Measurements from ENCODE around the gene PEX26. TPM values are rescaled to one million over a fixed set of nuclear protein-coding genes. Genes with fewer than 3 reads are reported as not detected.
"Not testable (repeated sequence)": the region's sequence is repeated elsewhere in the genome, so short reads cannot be mapped to it uniquely, and the experiment has no call there.

PEX26 gene
- polyA plus RNA-seq, 1 donor from 2014 or later: 3.4 TPM

- H3K4me3 Mint-ChIP-seq: no peak overlapping the region
- no peaks in the 10 kb centered on the region for H3K27me3 Mint-ChIP-seq
- peaks cover 9% of the 10 kb centered on the region for H3K36me3 Mint-ChIP-seq
- peak overlapping the region in 1 of 3 donors; percentile 21 for H3K27ac Mint-ChIP-seq
- no peaks in the 10 kb centered on the region for H3K9me3 Mint-ChIP-seq
- H3K4me1 Mint-ChIP-seq: peaks cover 8 to 16% (median 14%) of the 10 kb centered on the region in 3 donors
These were observed 12.5 kb downstream of the PEX26 start for GRCh38 chr22:18090286-18090685.

GRCh38 chr22:18091478-18091877 lies 13.7 kb downstream of the PEX26 start:
- H3K36me3 Mint-ChIP-seq: peaks cover 5% of the 10 kb centered on the region
- peaks cover 8 to 18% (median 14%) of the 10 kb centered on the region in 3 donors for H3K4me1 Mint-ChIP-seq
- H3K9me3 Mint-ChIP-seq: no peaks in the 10 kb centered on the region
- peak overlapping the region; percentile 83 to 91 (median 87) for H3K4me3 Mint-ChIP-seq
- H3K27ac Mint-ChIP-seq: peak overlapping the region; percentile 40 to 91 (median 70)
- no peaks in the 10 kb centered on the region for H3K27me3 Mint-ChIP-seq

- Mint-ChIP-seq H3K36me3 (peaks cover 5% of the 10 kb centered on the region), H3K4me1 (peaks cover 8 to 21% (median 14%) of the 10 kb centered on the region in 3 donors), H3K27ac (peak overlapping the region; percentile 40 to 91 (median 70)), H3K4me3 (peak overlapping the region; percentile 83 to 91 (median 87)), H3K9me3 (no peaks in the 10 kb centered on the region), H3K27me3 (no peaks in the 10 kb centered on the region)
These were observed 14.2 kb downstream of the PEX26 start for GRCh38 chr22:18091916-18092526.

GRCh38 chr22:18093661-18094060 lies 15.9 kb downstream of the PEX26 start:
- Mint-ChIP-seq H3K27ac (no peak overlapping the region), H3K27me3 (no peaks in the 10 kb centered on the region), H3K9me3 (no peaks in the 10 kb centered on the region), H3K4me1 (peaks cover 8 to 19% (median 14%) of the 10 kb centered on the region in 3 donors), H3K36me3 (peaks cover 5% of the 10 kb centered on the region), H3K4me3 (no peak overlapping the region)

DNA sequence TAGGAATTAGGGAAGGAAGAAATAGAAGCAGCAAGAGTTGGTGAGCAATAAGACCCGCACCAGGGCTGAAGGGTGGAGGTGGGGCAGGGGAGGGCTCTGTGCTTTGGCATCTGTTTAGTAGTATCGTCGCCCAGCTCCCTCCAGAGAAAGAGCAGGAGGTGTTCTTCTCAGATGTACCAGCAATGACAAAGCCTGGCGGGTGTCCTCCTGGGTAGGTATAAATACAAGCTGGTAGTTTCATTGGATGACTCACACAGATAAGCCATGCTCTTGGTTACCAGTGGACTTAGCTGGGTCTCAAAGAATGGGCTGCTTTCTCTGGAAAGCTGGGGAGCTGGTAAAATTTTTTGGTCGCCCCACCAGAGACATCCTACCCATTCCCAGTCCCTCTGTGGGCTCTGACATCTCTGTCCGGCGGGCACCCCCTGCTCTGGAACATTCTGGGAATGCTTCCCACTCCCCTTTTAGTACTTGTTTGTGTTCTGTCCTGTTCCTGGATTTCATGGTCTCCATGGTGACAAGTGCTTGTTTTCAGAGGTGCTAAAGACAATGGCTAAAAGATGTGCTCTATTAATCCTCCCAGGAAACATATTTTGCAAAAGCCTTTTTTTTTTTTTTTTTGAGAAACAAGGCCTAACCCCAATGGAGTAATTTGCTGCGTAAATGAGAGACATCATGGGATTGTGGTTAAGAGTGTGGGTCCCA lies 17.5 kb downstream of the PEX26 start:
- Mint-ChIP-seq H3K4me3 (no peak overlapping the region), H3K27me3 (no peaks in the 10 kb centered on the region), H3K36me3 (peaks cover 2% of the 10 kb centered on the region), H3K4me1 (peaks cover 3 to 16% (median 8%) of the 10 kb centered on the region in 3 donors), H3K27ac (peak overlapping the region in 2 of 3 donors; percentile 6 to 63), H3K9me3 (no peaks in the 10 kb centered on the region)

DNA sequence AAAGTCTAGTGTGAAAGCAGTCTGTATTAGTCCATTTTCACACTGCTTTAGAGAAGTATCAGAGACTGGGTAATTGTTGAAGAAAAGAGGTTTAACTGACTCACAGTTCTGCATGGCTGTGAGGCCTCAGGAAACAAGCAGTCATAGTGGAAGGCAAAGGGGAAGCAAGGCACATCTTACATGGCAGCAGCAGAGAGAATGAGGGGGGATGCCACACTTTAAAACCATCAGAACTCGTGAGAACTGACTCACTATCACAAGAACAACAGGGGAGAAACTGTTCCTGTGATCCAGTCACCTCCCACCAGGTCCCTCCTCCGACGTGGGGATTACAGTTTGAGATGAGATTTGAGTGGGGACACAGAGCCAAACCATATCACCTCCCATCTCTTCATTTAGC lies 19.0 kb downstream of the PEX26 start:
- Mint-ChIP-seq H3K4me3 (no peak overlapping the region), H3K9me3 (no peaks in the 10 kb centered on the region), H3K27me3 (no peaks in the 10 kb centered on the region), H3K4me1 (peaks cover 0 to 10% (median 5%) of the 10 kb centered on the region in 3 donors), H3K36me3 (peaks cover 8% of the 10 kb centered on the region), H3K27ac (no peak overlapping the region)

DNA sequence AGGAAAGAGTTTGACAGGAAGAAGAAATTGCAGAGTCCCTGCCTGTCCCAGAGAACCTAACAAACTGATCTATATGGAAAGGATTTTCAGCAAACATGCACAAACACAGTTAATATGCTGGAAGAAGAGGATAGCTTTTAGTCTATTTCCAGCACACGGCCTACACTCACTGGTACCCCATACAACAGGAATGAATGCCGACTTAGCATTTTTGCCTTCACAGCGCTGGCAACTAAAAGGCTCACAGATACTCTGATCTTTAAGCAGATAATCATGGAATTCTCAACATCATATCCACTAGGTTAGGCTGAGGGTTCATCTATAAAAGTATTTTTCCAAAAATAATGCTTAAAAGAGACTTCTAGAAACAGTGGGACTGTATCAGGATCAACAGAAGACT lies 23.0 kb downstream of the PEX26 start:
- peaks cover 5 to 16% (median 7%) of the 10 kb centered on the region in 3 donors for H3K4me1 Mint-ChIP-seq
- no peak overlapping the region for H3K27ac Mint-ChIP-seq
- no peak overlapping the region for H3K4me3 Mint-ChIP-seq
- peaks cover 15% of the 10 kb centered on the region for H3K36me3 Mint-ChIP-seq
- H3K9me3 Mint-ChIP-seq: no peaks in the 10 kb centered on the region
- peaks cover 5% of the 10 kb centered on the region for H3K27me3 Mint-ChIP-seq

DNA sequence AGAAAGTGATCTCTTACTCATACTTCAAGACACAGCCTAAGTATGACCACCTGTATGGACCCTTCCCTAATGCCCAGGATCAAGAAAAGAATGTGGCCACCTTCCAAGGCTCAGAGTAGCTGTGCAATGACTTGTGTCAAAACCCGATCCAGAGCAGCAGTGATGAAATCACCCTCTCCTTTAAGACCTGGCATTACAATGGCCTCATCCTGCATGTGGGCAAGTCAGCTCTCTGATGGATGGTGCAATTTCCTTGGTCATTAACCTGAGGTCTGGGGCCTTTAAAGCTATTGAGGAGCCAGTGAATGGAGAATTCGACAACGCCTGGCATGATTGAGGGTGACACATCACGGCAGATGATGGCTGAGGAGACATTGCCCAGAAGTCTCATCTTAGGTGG lies 23.7 kb downstream of the PEX26 start:
- peaks cover 8% of the 10 kb centered on the region for H3K27me3 Mint-ChIP-seq

GRCh38 chr22:18103527-18104269 lies 25.9 kb downstream of the PEX26 start:
- Mint-ChIP-seq H3K27ac (no peak overlapping the region), H3K4me1 (peaks cover 5 to 13% (median 7%) of the 10 kb centered on the region in 3 donors), H3K36me3 (peaks cover 16% of the 10 kb centered on the region), H3K9me3 (peaks cover 0 to 6% (median 2%) of the 10 kb centered on the region in 3 donors), H3K4me3 (peak overlapping the region in 1 of 4 donors; percentile 20), H3K27me3 (peaks cover 17% of the 10 kb centered on the region)

More for the DNA sequence above, 23.7 kb downstream of the PEX26 start:
- peaks cover 0 to 1% (median 0%) of the 10 kb centered on the region in 3 donors for H3K9me3 Mint-ChIP-seq
- no peak overlapping the region for H3K4me3 Mint-ChIP-seq
- H3K27ac Mint-ChIP-seq: no peak overlapping the region
- H3K4me1 Mint-ChIP-seq: peaks cover 5 to 16% (median 7%) of the 10 kb centered on the region in 3 donors
- H3K36me3 Mint-ChIP-seq: peaks cover 13% of the 10 kb centered on the region

GRCh38 chr22:18104566-18104965 lies 26.8 kb downstream of the PEX26 start:
- Mint-ChIP-seq H3K36me3 (peaks cover 16% of the 10 kb centered on the region), H3K27me3 (peaks cover 18% of the 10 kb centered on the region), H3K9me3 (peaks cover 0 to 6% (median 2%) of the 10 kb centered on the region in 3 donors), H3K4me1 (peaks cover 6 to 17% (median 11%) of the 10 kb centered on the region in 3 donors), H3K27ac (no peak overlapping the region), H3K4me3 (peak overlapping the region in 2 of 4 donors; percentile 28 to 67)

GRCh38 chr22:18105981-18106380 lies 28.2 kb downstream of the PEX26 start:
- peaks cover 8 to 23% (median 14%) of the 10 kb centered on the region in 3 donors for H3K4me1 Mint-ChIP-seq
- H3K27ac Mint-ChIP-seq, H3K9me3 Mint-ChIP-seq: not testable (repeated sequence)
- peaks cover 16% of the 10 kb centered on the region for H3K36me3 Mint-ChIP-seq
- H3K27me3 Mint-ChIP-seq: peaks cover 27% of the 10 kb centered on the region
- peak overlapping the region in 1 of 4 donors; percentile 64 for H3K4me3 Mint-ChIP-seq

DNA sequence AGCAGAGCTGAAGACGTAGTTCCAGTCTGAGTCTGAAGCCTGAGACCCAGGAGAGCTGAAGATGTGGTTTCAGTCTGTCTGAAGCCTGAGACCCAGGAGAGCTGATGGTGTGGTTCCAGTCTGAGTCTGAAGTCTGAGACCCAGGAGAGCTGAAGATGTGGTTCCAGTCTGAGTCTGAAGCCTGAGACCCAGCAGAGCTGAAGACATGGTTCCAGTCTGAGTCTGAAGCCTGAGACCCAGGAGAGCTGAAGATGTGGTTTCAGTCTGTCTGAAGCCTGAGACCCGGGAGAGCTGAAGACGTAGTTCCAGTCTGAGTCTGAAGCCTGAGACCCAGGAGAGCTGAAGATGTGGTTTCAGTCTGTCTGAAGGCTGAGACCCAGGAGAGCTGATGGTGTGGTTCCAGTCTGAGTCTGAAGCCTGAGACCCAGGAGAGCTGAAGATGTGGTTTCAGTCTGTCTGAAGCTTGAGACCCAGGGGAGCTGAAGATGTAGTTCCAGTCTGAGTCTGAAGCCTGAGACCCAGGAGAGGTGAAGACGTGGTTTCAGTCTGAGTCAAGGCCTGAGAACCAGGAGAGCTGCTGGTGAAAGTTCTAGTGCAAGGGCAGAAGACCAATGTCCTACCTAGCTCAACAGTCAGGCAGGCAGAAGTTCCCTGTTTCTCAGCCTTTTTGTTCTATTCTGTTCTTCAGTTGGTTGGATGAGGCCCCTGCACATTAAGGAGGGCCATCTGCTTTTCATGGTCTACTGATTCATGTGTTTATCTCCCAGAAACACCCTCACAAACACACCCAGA lies 29.0 kb downstream of the PEX26 start:
- H3K27me3 Mint-ChIP-seq: peaks cover 28% of the 10 kb centered on the region
- not testable (repeated sequence) for H3K4me3 Mint-ChIP-seq, H3K27ac Mint-ChIP-seq, H3K9me3 Mint-ChIP-seq
- peaks cover 8 to 23% (median 14%) of the 10 kb centered on the region in 3 donors for H3K4me1 Mint-ChIP-seq
- H3K36me3 Mint-ChIP-seq: peaks cover 10% of the 10 kb centered on the region

DNA sequence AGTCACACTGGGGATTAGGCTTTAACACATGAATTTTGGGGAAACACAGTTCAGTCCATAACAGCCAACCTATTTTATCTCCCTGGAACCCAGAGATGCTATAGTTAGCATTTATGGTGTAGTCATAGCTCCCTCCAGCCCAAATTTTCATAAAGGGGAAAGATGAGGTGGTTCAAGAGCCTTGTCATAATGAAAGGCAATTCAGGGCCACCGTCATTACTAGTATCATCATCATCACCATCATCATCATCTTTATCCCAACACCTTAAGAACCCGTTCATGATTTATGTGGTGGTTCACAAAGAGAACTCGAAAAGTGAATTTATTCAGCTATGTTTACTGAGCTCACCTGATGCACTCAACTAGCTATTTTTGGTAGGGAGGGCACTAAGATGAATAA lies 30.4 kb downstream of the PEX26 start:
- H3K9me3 Mint-ChIP-seq: peaks cover 0 to 6% (median 2%) of the 10 kb centered on the region in 3 donors
- peaks cover 8 to 23% (median 14%) of the 10 kb centered on the region in 3 donors for H3K4me1 Mint-ChIP-seq
- H3K27me3 Mint-ChIP-seq: peaks cover 26% of the 10 kb centered on the region
- H3K27ac Mint-ChIP-seq: no peak overlapping the region
- H3K4me3 Mint-ChIP-seq: no peak overlapping the region
- H3K36me3 Mint-ChIP-seq: peaks cover 4% of the 10 kb centered on the region

DNA sequence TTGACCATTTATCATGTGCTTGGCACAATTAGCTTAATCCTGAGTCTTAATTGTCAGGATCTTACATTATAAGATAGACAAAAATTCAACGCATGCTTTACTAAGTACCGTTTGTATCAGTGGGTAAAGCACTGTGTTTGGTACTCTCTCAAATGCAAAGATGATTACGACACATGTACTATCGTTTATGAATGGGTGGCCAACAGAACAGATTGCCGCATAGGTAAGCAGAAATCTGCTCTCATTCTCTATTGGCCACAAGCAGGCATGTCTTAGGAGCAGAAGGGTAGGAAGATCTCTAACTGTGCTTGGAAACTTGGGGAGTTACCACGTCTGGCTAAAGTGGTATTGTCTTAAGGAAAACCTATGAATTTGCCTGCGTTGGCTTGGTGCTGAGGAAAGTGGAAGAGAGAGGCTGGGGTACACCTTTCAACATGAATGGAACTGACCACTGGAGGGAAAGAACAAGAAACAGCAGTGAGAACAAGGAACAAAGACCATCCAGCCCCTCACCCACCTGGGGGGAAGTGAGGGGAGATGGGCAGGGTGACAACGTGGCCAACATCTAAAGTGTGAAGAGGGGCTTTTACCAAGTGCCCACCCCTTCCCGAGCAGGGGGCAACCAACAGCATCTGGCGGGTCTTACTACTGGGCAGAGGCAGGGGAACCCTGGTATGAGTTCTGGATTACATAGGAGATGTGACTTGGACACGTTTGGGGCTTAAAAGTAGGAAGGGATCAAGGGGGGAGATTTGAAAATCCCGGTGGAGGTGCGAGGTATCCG lies 31.8 kb downstream of the PEX26 start:
- Mint-ChIP-seq H3K27ac (no peak overlapping the region), H3K9me3 (peaks cover 0 to 6% (median 2%) of the 10 kb centered on the region in 3 donors), H3K4me3 (peak overlapping the region; percentile 14 to 84 (median 70)), H3K4me1 (peaks cover 9 to 19% (median 18%) of the 10 kb centered on the region in 3 donors), H3K36me3 (peaks cover 3% of the 10 kb centered on the region), H3K27me3 (peaks cover 23% of the 10 kb centered on the region)

All from IgD-negative memory B cell (primary cell).